ENCODE measurements around the gene SFTPB.

The SFTPB gene

GRCh38 chr2:85613717-85614515 lies 54.1 kb downstream of the SFTPB start:
- DNase-seq (ENCODE audit: low spot score), result no peak

GRCh38 chr2:85611705-85612587 lies 56.1 kb downstream of the SFTPB start, which contains the start of gene C2orf68:
C2orf68 (minus strand) TSS chr2:85612066; CDS start chr2:85611984, 82 bp downstream.
- peak; percentile 93 for DNase-seq (ENCODE audit: low spot score)

- DNase-seq (ENCODE audit: low spot score), result no peak
Measured at GRCh38 chr2:85611217-85611704, 56.7 kb downstream of the SFTPB start.
